PC-9 (cell line): ENCODE data around the gene CDK5R1. TPM values are rescaled to one million over a fixed set of nuclear protein-coding genes. Genes with fewer than 3 reads are reported as not detected.

Experiments
- BruUV-seq: library from RNA; stranded (reverse); fragments of 400-500 nt; replicated peaks from 2 replicates; lab custom pipeline; 2021; lab: Mats Ljungman, UMichigan
- CTCF ChIA-PET: fragments of 300-600 bp; sonication (Branson Sonifier 250); formaldehyde crosslinking; loops from one replicate; lab custom pipeline; 2022; ENCODE audit warnings: antibody characterized with exemption; lab: Charles Lee
- POLR2A ChIA-PET: fragments of 300-600 bp; sonication (Branson Sonifier 250); formaldehyde crosslinking; loops from one replicate; lab custom pipeline; 2022; ENCODE audit warnings: antibody characterized with exemption; ENCODE audit not compliant: unreplicated experiment; lab: Charles Lee
- DNase-seq, 2 experiments: peaks; one replicate each; pipeline versions ENCODE4 v3.0.0 to v3.0.0-alpha.2; 2015 to 2022; ENCODE audit warnings: mixed read lengths in 1 of 2
- H2AFZ ChIP-seq: fragments of 200-600 bp; sonication (generic); 2 replicates; pipeline ENCODE4 v1.8.1; 2017; ENCODE audit warnings: antibody characterized with exemption
- H3F3A ChIP-seq: fragments of 200-600 bp; sonication (generic); 2 replicates; pipeline ENCODE4 v1.8.1; 2017; ENCODE audit warnings: antibody characterized with exemption, mild to moderate bottlenecking, low read depth; ENCODE audit not compliant: insufficient read depth
- H3K27ac ChIP-seq: fragments of 200-600 bp; sonication (generic); 2 replicates; pipeline ENCODE4 v1.6.1; 2016; ENCODE audit warnings: mixed run types
- H3K27me3 ChIP-seq: fragments of 200-600 bp; sonication (generic); 2 replicates; pipeline ENCODE4 v1.6.1; 2016; ENCODE audit warnings: low read depth, mixed run types; ENCODE audit not compliant: insufficient read depth
- H3K36me3 ChIP-seq: fragments of 200-600 bp; sonication (generic); 2 replicates; pipeline ENCODE4 v1.6.1; 2016; ENCODE audit warnings: low read depth, mixed run types
- H3K4me1 ChIP-seq: fragments of 200-600 bp; sonication (generic); replicated peaks from 2 replicates; pipeline ENCODE4 v1.6.1; 2016; ENCODE audit warnings: mixed run types; ENCODE audit not compliant: insufficient read depth
- H3K4me2 ChIP-seq: fragments of 200-600 bp; sonication (generic); 2 replicates; pipeline ENCODE4 v1.6.1; 2017; ENCODE audit warnings: mixed run types
- H3K4me3 ChIP-seq: fragments of 200-600 bp; sonication (generic); 2 replicates; pipeline ENCODE4 v1.6.1; 2016; ENCODE audit warnings: mixed run types
- H3K79me2 ChIP-seq: fragments of 200-600 bp; sonication (generic); 2 replicates; pipeline ENCODE4 v1.6.1; 2017; ENCODE audit warnings: low read depth, mixed run types
- H3K9me2 ChIP-seq: fragments of 200-600 bp; sonication (generic); 2 replicates; pipeline ENCODE4 v1.8.1; 2017; ENCODE audit warnings: mild to moderate bottlenecking; ENCODE audit not compliant: insufficient read depth
- H3K9me3 ChIP-seq: fragments of 200-600 bp; sonication (generic); 2 replicates; pipeline ENCODE4 v1.8.1; 2016; ENCODE audit warnings: low read depth; ENCODE audit not compliant: insufficient read depth
- H4K20me1 ChIP-seq: fragments of 200-600 bp; sonication (generic); 2 replicates; pipeline ENCODE4 v1.8.1; 2017; ENCODE audit not compliant: insufficient read depth
- CTCF ChIP-seq: fragments of 200-600 bp; sonication (generic); conservative IDR thresholded peaks from 2 replicates; pipeline ENCODE4 v1.6.1; 2017; ENCODE audit warnings: mixed run types, antibody characterized with exemption, mild to moderate bottlenecking, moderate library complexity
- EZH2 ChIP-seq: fragments of 200-600 bp; sonication (generic); IDR thresholded peaks from 2 replicates; pipeline ENCODE4 v1.8.0; 2017; ENCODE audit warnings: antibody characterized with exemption, low read depth
- intact Hi-C: fragments of 100-400 bp; cut with micrococcal nuclease; formaldehyde crosslinking; loops from one replicate; pipeline ENCODE4 v1.10.0; 2022; ENCODE audit not compliant: unreplicated experiment
- total RNA-seq: library from RNA; stranded (reverse); gene quantifications from 2 replicates; pipeline ENCODE4 v1.2.3, GENCODE V29; 2021

Gene CDK5R1
- total RNA-seq, 1 experiment from 2014 or later, result 2.1 TPM

- intact Hi-C loops, result no loop called here
These were observed 31.9 kb downstream of the CDK5R1 start for GRCh38 chr17:32518646-32519227.

GRCh38 chr17:32519228-32520103, 32.7 kb downstream of the CDK5R1 start:
- no TSS peak for BruUV-seq
- Histone ChIP-seq H3K4me3 (peak overlapping the region; percentile 56), H3K79me2 (no peaks in the 10 kb centered on the region), H3K4me1 (0 out of 2 replicates have a peak, but pooled peaks cover 4% of the 10 kb centered on the region), H3K4me2 (peak overlapping the region; percentile 77), H3F3A (no peaks in the 10 kb centered on the region), H4K20me1 (no peaks in the 10 kb centered on the region), H3K9me3 (no peaks in the 10 kb centered on the region), H3K27ac (no peak overlapping the region), H3K27me3 (no peaks in the 10 kb centered on the region), H2AFZ (peak overlapping the region; percentile 79), H3K36me3 (no peaks in the 10 kb centered on the region), H3K9me2 (no peaks in the 10 kb centered on the region)
- TF ChIP-seq EZH2 (no peak), CTCF (no peak)
- intact Hi-C loops, result no loop called here
- POLR2A ChIA-PET, result no interaction called here
- DNase-seq, result peak in 1 of 2 experiments; percentile 56
- CTCF ChIA-PET, result interaction anchor here (0.5 to 0.7 kb wide), 4 partner anchors 10 to 277 kb away, joined by 3 to 18 read pairs (median 8); no protein-coding TSS in a partner anchor

More at GRCh38 chr17:32518646-32519227, 31.9 kb downstream of the CDK5R1 start:
- Histone ChIP-seq H3F3A (no peaks in the 10 kb centered on the region), H3K9me2 (no peaks in the 10 kb centered on the region), H3K79me2 (no peaks in the 10 kb centered on the region), H3K27me3 (no peaks in the 10 kb centered on the region), H3K36me3 (no peaks in the 10 kb centered on the region), H3K9me3 (no peaks in the 10 kb centered on the region), H3K4me3 (peak overlapping the region; percentile 56; the same call in 1 of the 2 replicates), H3K4me2 (peak overlapping the region; percentile 77), H2AFZ (peak overlapping the region; percentile 79), H4K20me1 (no peaks in the 10 kb centered on the region), H3K27ac (no peak overlapping the region), H3K4me1 (0 out of 2 replicates have a peak, but pooled peaks cover 4% of the 10 kb centered on the region)
- no peak for DNase-seq
- POLR2A ChIA-PET, result no interaction called here
- TF ChIP-seq CTCF, result no peak
- no peak for TF ChIP-seq EZH2
- no TSS peak for BruUV-seq
- CTCF ChIA-PET, result no interaction called here

GRCh38 chr17:32520104-32520701, 33.4 kb downstream of the CDK5R1 start:
- Histone ChIP-seq H3K9me2 (no peaks in the 10 kb centered on the region), H3K27me3 (no peaks in the 10 kb centered on the region), H3K4me2 (peak overlapping the region; percentile 77), H3K9me3 (no peaks in the 10 kb centered on the region), H3K27ac (no peak overlapping the region), H3K36me3 (no peaks in the 10 kb centered on the region), H3K79me2 (no peaks in the 10 kb centered on the region), H2AFZ (peak overlapping the region; percentile 79), H3K4me3 (peak overlapping the region; percentile 56; the same call in 1 of the 2 replicates), H4K20me1 (no peaks in the 10 kb centered on the region), H3F3A (no peaks in the 10 kb centered on the region), H3K4me1 (0 out of 2 replicates have a peak, but pooled peaks cover 4% of the 10 kb centered on the region)
- TF ChIP-seq EZH2 (no peak), CTCF (no peak)
- intact Hi-C loops, result no loop called here
- ChIA-PET CTCF (interaction anchor here (0.5 to 0.7 kb wide), 4 partner anchors 11 to 276 kb away, joined by 3 to 18 read pairs (median 8); no protein-coding TSS in a partner anchor), POLR2A (no interaction called here)
- BruUV-seq, result no TSS peak
- DNase-seq, result no peak
